Endodermal cell (in vitro differentiated cells): ENCODE measurements around the gene PRSS21. TPM values are rescaled to one million over a fixed set of nuclear protein-coding genes. Genes with fewer than 3 reads are reported as not detected.

Source experiments
- DNase-seq: peaks from one replicate; pipeline ENCODE4 v3.0.0-alpha.2; 2017
- H3K27ac ChIP-seq: 2 replicates; pipeline ENCODE4 v1.5.1; 2013; ENCODE audit warnings: mild to moderate bottlenecking, low read depth, low read length, moderate library complexity
- H3K27me3 ChIP-seq: 2 replicates; pipeline ENCODE4 v1.6.1; 2013; ENCODE audit warnings: mild to moderate bottlenecking, low read length, moderate library complexity; ENCODE audit not compliant: insufficient read depth, control insufficient read depth, poor library complexity, severe bottlenecking
- H3K36me3 ChIP-seq: 2 replicates; pipeline ENCODE4 v1.7.0; 2013; ENCODE audit warnings: mild to moderate bottlenecking, low read length, moderate library complexity; ENCODE audit not compliant: control insufficient read depth, insufficient read depth
- H3K4me1 ChIP-seq: one replicate; pipeline ENCODE4 v1.7.0; 2013; ENCODE audit warnings: low read length; ENCODE audit not compliant: control insufficient read depth, insufficient read depth
- H3K4me3 ChIP-seq: 2 replicates; pipeline ENCODE4 v1.5.1; 2013; ENCODE audit warnings: mild to moderate bottlenecking, low read length, moderate library complexity
- H3K9ac ChIP-seq: 2 replicates; pipeline ENCODE4 v1.6.1; 2013; ENCODE audit warnings: mild to moderate bottlenecking, low read length, moderate library complexity; ENCODE audit not compliant: poor library complexity, severe bottlenecking; ENCODE audit errors: extremely low read depth
- H3K9me3 ChIP-seq: 2 replicates; pipeline ENCODE4 v1.6.1; 2013; ENCODE audit warnings: mild to moderate bottlenecking, low read length, moderate library complexity; ENCODE audit not compliant: control insufficient read depth
- H3K27ac Mint-ChIP-seq: 2 replicates; pipeline ENCODE4 v1.8.0; 2020; ENCODE audit warnings: mixed read lengths
- H3K27me3 Mint-ChIP-seq: 2 replicates; pipeline ENCODE4 v1.8.0; 2021; ENCODE audit warnings: mild to moderate bottlenecking, mixed read lengths; ENCODE audit not compliant: insufficient read depth
- H3K36me3 Mint-ChIP-seq: 2 replicates; pipeline ENCODE4 v1.8.0; 2020; ENCODE audit warnings: low read depth, mixed read lengths
- H3K4me1 Mint-ChIP-seq: 2 replicates; pipeline ENCODE4 v1.8.0; 2020; ENCODE audit warnings: mixed read lengths
- H3K4me3 Mint-ChIP-seq: 2 replicates; pipeline ENCODE4 v1.8.0; 2020; ENCODE audit warnings: mild to moderate bottlenecking, moderate library complexity, mixed read lengths
- H3K9me3 Mint-ChIP-seq: 2 replicates; pipeline ENCODE4 v1.8.0; 2020; ENCODE audit warnings: mild to moderate bottlenecking, mixed read lengths
- WGBS, 2 experiments: methylation state at CpG; one replicate each; pipeline versions ENCODE4 v1.1.5 to v1.1.7; 2013; ENCODE audit warnings: missing lambda C conversion rate in 2 of 2, mixed read lengths in 1 of 2; ENCODE audit not compliant: insufficient coverage in 1 of 2, insufficient read length in 1 of 2; 5-methylcytosine and 5-hydroxymethylcytosine counted together
- total RNA-seq, 2 donors: library from RNA; stranded (reverse); fragmentation: NEBNext Ultra II Directional in 1 of 2; extraction: Animal tissue kit (Norgen Biotek cat#: 25700) in 1 of 2; gene quantifications; 2 replicates in 1 of 2; 3 replicates in 1 of 2; pipeline ENCODE4 v1.2.1, GENCODE V29; 2021
- TF ChIP-seq, protein P1 (sequence below): fragments of 200-600 bp; sonication (generic); conservative IDR thresholded peaks from 2 replicates; pipeline ENCODE4 v1.5.0; 2021; ENCODE audit warnings: antibody characterized with exemption, mild to moderate bottlenecking

The PRSS21 gene
- total RNA-seq, 2 donors from 2014 or later, result not detected

DNA sequence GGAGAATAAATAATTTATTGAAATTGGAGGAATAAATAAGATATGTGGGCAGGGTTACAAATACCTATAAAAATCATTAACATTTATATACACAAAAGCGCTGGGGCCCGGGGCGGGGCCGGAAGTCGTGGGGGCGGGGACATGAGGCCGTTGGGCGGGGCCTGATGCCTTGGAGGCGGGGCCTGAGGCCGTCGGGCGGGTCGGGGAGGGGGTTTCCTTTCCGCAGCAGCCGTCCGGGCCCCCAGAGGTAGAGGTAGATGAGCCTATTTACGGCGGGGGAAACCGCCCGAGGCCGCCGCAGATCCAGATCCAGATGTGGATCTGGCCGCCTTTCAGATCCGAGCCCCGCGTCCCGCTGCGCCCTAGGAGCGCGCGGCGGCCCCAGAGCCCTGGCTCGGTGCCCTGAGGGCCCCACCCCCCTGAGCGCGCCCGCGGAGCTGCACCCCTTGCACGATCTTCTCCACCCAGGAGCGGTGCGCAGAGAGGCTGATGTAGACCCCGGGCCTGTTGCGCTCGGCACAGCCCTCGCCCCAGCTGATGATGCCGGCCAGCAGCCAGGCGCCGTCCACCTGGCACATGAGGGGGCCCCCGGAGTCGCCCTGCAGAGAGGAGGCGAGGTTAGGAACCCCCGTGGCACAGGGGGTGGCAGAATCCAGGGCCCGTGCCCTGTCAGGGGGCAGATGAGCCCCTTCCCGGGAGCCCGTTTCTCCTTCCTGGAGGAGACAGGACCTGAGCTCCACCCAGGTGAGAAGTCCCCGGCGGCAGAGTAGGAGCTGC lies 35.9 kb downstream of the PRSS21 start:
- H3K4me1 Mint-ChIP-seq, result peaks cover 8% of the 10 kb centered on the region
- peaks cover 3% of the 10 kb centered on the region for H3K36me3 Mint-ChIP-seq
- TF ChIP-seq, protein P1, sequence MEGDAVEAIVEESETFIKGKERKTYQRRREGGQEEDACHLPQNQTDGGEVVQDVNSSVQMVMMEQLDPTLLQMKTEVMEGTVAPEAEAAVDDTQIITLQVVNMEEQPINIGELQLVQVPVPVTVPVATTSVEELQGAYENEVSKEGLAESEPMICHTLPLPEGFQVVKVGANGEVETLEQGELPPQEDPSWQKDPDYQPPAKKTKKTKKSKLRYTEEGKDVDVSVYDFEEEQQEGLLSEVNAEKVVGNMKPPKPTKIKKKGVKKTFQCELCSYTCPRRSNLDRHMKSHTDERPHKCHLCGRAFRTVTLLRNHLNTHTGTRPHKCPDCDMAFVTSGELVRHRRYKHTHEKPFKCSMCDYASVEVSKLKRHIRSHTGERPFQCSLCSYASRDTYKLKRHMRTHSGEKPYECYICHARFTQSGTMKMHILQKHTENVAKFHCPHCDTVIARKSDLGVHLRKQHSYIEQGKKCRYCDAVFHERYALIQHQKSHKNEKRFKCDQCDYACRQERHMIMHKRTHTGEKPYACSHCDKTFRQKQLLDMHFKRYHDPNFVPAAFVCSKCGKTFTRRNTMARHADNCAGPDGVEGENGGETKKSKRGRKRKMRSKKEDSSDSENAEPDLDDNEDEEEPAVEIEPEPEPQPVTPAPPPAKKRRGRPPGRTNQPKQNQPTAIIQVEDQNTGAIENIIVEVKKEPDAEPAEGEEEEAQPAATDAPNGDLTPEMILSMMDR, result no peak
- Histone ChIP-seq H3K4me3 (no peak overlapping the region), H3K27me3 (peaks cover 19% of the 10 kb centered on the region), H3K9me3 (peaks cover 16% of the 10 kb centered on the region), H3K27ac (no peak overlapping the region), H3K9ac (no peak overlapping the region), H3K36me3 (no peaks in the 10 kb centered on the region), H3K4me1 (no peaks in the 10 kb centered on the region)
- 92 to 96% methylated on average over 32 to 56 of the region's 56 CpGs for WGBS, 2 experiments
- H3K27me3 Mint-ChIP-seq, result peaks cover 21% of the 10 kb centered on the region
- peaks cover 13% of the 10 kb centered on the region for H3K9me3 Mint-ChIP-seq
- H3K4me3 Mint-ChIP-seq, result no peak overlapping the region
- peak; percentile 43 for DNase-seq
- no peak overlapping the region for H3K27ac Mint-ChIP-seq

DNA sequence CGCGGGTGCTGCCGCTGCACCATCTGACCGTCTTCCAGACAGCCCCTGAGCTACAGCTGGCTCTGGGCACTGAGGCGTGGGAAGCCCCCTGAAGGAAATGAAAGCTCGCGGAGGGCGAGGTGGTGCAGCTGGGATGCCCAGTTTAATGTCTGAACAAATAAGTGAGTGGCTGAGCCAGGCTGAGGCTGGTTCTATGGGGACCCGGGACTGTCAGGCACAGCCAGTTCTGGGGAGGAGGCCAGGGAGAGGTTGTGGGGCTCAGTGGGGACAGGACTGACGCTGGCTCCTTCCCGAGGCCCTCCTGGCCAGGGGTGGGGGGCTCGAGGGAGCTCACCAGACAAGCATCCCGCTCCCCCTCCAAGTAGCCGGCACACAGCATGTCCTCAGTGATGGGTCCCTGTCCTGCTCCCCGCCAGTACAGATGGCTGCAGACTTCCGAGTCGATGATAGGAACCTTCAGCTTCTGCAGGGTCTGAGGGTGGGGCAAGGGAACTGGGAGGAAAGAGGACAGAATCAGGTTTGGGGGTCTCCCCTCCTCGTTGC lies 36.6 kb downstream of the PRSS21 start:
- H3K4me1 ChIP-seq, result no peaks in the 10 kb centered on the region
- H3K9me3 ChIP-seq, result peaks cover 10% of the 10 kb centered on the region
- peaks cover 13% of the 10 kb centered on the region for H3K9me3 Mint-ChIP-seq
- no peak overlapping the region for H3K4me3 Mint-ChIP-seq
- no peak overlapping the region for H3K27ac Mint-ChIP-seq
- H3K36me3 ChIP-seq, result no peaks in the 10 kb centered on the region
- H3K27ac ChIP-seq, result no peak overlapping the region
- no peak for DNase-seq
- H3K4me3 ChIP-seq, result no peak overlapping the region
- no peak overlapping the region for H3K9ac ChIP-seq
- 89 to 90% methylated on average over 9 to 18 of the region's 18 CpGs for WGBS, 2 experiments
- H3K36me3 Mint-ChIP-seq, result peaks cover 3% of the 10 kb centered on the region
- H3K4me1 Mint-ChIP-seq, result peaks cover 8% of the 10 kb centered on the region
- peaks cover 25% of the 10 kb centered on the region for H3K27me3 ChIP-seq
- TF ChIP-seq, protein P1, result no peak
- H3K27me3 Mint-ChIP-seq, result peaks cover 26% of the 10 kb centered on the region

DNA sequence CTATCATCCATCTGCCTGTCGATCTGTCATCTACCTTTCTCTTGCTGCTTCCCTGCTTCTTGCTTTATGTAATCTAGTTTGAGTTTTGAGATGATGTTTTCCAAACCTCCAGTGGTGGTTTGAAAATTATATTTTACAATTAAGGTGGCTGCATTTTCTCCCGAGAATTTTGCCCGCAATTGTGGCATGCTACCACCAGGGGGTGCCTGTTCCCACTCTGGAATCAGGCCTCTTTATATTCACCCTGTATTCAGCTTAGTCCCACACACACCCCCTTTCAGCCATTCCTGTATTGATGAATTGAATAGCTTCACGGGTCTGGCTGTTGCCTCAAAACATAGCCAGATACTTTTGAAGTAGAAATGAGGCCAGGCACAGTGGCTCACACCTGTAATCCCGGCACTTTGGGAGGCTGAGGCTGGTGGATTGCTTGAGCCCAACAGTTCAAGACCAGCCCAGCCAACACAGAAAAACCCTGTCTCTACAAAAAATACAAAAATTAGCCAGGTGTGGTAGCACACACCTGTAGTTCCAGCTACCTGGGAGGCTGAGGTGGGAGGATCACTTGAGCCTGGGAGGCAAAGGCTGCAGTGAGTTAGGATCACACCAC lies 37.8 kb downstream of the PRSS21 start:
- H3K27ac Mint-ChIP-seq, result no peak overlapping the region
- Histone ChIP-seq H3K9ac (no peak overlapping the region), H3K27me3 (peaks cover 26% of the 10 kb centered on the region), H3K4me3 (no peak overlapping the region), H3K9me3 (peaks cover 10% of the 10 kb centered on the region), H3K4me1 (no peaks in the 10 kb centered on the region), H3K36me3 (no peaks in the 10 kb centered on the region), H3K27ac (no peak overlapping the region)
- H3K4me1 Mint-ChIP-seq, result peaks cover 4% of the 10 kb centered on the region
- H3K4me3 Mint-ChIP-seq, result no peak overlapping the region
- peaks cover 21% of the 10 kb centered on the region for H3K27me3 Mint-ChIP-seq
- WGBS, 2 experiments, result 67 to 78% methylated on average over 1 to 5 of the region's 5 CpGs
- H3K36me3 Mint-ChIP-seq, result peaks cover 3% of the 10 kb centered on the region
- DNase-seq, result peak; percentile 67
- peaks cover 11% of the 10 kb centered on the region for H3K9me3 Mint-ChIP-seq
- TF ChIP-seq, protein P1, result peak; percentile 89
